ENCODE data around the gene SMKR1.

SMKR1 gene

GRCh38 chr7:129557686-129558481 lies 55.6 kb downstream of the SMKR1 start:
- H3K4me3 ChIP-seq, result no peak overlapping the region
- H3K27ac ChIP-seq, result no peak overlapping the region

DNA sequence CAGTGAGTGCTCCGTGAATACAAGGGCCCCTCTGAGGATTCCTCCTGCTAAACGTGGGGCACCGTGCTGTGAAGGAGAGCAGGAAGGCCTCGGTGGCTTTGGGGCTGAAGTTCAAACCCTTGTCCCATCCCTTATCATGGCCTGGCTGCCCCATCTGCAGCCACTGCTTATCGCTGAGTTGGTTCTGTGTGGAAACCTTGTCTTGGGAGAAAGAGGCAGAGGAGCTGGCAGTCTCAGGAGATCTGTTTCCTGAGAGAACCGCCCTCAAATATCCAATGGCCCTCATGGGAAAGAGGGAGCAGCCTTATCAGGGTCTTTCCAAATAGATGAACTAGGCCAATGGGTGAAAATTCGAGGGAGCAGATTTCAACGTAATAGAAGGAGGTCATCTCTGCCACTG lies 57.2 kb downstream of the SMKR1 start:
- H3K27ac ChIP-seq, result no peak overlapping the region
- no peak overlapping the region for H3K4me3 ChIP-seq

DNA sequence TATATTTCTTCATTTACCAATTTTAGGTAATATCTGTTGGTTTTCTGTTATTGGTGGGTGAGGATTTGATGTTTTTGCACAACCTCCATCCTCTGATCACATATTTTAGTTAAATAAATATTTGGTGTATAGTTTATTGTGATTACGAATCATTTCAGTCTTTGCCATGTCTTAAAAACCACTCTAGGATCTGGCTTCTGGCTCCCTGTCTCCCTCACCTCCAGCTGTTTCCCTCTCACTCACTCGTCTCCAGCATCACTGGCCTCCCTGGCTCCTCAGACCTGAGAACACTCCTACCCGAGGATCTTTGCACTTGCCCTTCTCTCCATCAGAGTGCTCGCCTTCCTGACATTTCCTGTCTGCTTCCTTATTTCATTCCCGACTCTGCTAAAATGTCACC lies 58.5 kb downstream of the SMKR1 start:
- H3K4me3 ChIP-seq, result no peak overlapping the region
- no peak overlapping the region for H3K27ac ChIP-seq

GRCh38 chr7:129561677-129562359 lies 59.5 kb downstream of the SMKR1 start:
- H3K27ac ChIP-seq, result no peak overlapping the region

More at GRCh38 chr7:129561677-129562359, 59.5 kb downstream of the SMKR1 start:
- no peak overlapping the region for H3K4me3 ChIP-seq

All from skin epidermis (tissue), 12 donors.